Fibroblast of skin of left biceps (primary cell): ENCODE results near the gene ZNF2.
"Not testable (repeated sequence)": the region's sequence is repeated elsewhere in the genome, so short reads cannot be mapped to it uniquely, and the experiment has no call there.

ENCODE experiments used
- DNase-seq, 2 experiments: peaks; one replicate each; pipeline ENCODE4 v3.0.0-alpha.2; 2013; ENCODE audit warnings: low read depth in 2 of 2

The ZNF2 gene

GRCh38 chr2:95165371-95166064, at the start of gene ZNF2:
Gene ZNF2 (plus strand): TSS chr2:95165809. CDS start chr2:95176227, 10,418 bp downstream.
- DNase-seq = peak; percentile 94

- no peak for DNase-seq
Measured at GRCh38 chr2:95121093-95121406, 44.6 kb upstream of the ZNF2 start.

GRCh38 chr2:95121407-95122196, 44.0 kb upstream of the ZNF2 start, which contains the start of gene MRPS5:
Gene MRPS5 (minus strand): TSS chr2:95121808. CDS start chr2:95121791, 17 bp downstream.
- DNase-seq = peak; percentile 14 to 19

- DNase-seq = no peak
Measured at GRCh38 chr2:95122197-95122551, 43.4 kb upstream of the ZNF2 start.

- no peak for DNase-seq
Measured at GRCh38 chr2:95138702-95139101, 26.9 kb upstream of the ZNF2 start.

GRCh38 chr2:95143838-95144237, 21.8 kb upstream of the ZNF2 start:
- no peak for DNase-seq

GRCh38 chr2:95149397-95149984, 16.1 kb upstream of the ZNF2 start:
- DNase-seq = no peak

GRCh38 chr2:95158441-95158840, 7.2 kb upstream of the ZNF2 start:
- DNase-seq = no peak

GRCh38 chr2:95158891-95159619, 6.6 kb upstream of the ZNF2 start:
- no peak for DNase-seq

GRCh38 chr2:95159690-95160449, 5.7 kb upstream of the ZNF2 start, which contains the start of gene ZNF514:
Gene ZNF514 (minus strand): TSS chr2:95159848. CDS start chr2:95153253, 6,595 bp downstream.
- peak; percentile 26 to 43 for DNase-seq

GRCh38 chr2:95165030-95165370, 609 bp upstream of the ZNF2 start:
- DNase-seq = no peak

- DNase-seq = no peak
Measured at GRCh38 chr2:95166065-95166763, 605 bp downstream of the ZNF2 start.

- no peak for DNase-seq
Measured at GRCh38 chr2:95171902-95172301, 6.3 kb downstream of the ZNF2 start.

GRCh38 chr2:95174031-95174542, 8.5 kb downstream of the ZNF2 start:
- no peak for DNase-seq

GRCh38 chr2:95179451-95179850, 13.8 kb downstream of the ZNF2 start:
- DNase-seq = no peak

GRCh38 chr2:95181774-95182173, 16.2 kb downstream of the ZNF2 start:
- DNase-seq = no peak

- no peak for DNase-seq
Measured at GRCh38 chr2:95185197-95185596, 19.6 kb downstream of the ZNF2 start.

- DNase-seq = no peak
Measured at GRCh38 chr2:95185973-95186372, 20.4 kb downstream of the ZNF2 start.

- DNase-seq = not testable (repeated sequence)
Measured at GRCh38 chr2:95192956-95193355, 27.3 kb downstream of the ZNF2 start.

GRCh38 chr2:95203911-95204310, 38.3 kb downstream of the ZNF2 start:
- no peak for DNase-seq

GRCh38 chr2:95204396-95204795, 38.8 kb downstream of the ZNF2 start:
- DNase-seq = no peak
